HG02852 (cell line): Measurements from ENCODE around the gene LMNA.

Source experiments
- ATAC-seq: cut with Tn5 transposase; IDR thresholded peaks from one replicate; pipeline ENCODE4 v1.9.1; 2021; ENCODE audit warnings: mild to moderate bottlenecking, moderate library complexity; ENCODE audit not compliant: unreplicated experiment

LMNA gene

DNA sequence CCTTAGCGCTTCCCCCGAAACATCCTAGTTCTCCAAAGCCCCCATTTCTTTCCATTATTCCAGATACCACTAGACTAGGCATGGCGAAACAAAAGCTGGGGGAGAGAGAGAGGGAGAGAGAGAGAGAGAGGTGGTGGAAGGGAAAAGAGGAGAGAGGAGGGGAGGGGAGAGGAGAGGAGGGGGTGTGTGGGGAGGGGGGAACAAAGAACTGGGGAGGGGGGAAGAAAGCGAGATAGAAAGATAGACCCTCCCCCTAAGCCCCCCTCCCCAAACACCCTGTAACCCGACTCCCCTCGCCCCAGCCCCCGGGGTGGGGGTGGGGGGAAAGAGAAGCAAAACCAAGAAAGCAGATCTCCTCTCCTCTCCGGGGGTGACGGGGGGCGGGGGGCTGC, 32.6 kb upstream of the LMNA start:
- ATAC-seq = no peak

DNA sequence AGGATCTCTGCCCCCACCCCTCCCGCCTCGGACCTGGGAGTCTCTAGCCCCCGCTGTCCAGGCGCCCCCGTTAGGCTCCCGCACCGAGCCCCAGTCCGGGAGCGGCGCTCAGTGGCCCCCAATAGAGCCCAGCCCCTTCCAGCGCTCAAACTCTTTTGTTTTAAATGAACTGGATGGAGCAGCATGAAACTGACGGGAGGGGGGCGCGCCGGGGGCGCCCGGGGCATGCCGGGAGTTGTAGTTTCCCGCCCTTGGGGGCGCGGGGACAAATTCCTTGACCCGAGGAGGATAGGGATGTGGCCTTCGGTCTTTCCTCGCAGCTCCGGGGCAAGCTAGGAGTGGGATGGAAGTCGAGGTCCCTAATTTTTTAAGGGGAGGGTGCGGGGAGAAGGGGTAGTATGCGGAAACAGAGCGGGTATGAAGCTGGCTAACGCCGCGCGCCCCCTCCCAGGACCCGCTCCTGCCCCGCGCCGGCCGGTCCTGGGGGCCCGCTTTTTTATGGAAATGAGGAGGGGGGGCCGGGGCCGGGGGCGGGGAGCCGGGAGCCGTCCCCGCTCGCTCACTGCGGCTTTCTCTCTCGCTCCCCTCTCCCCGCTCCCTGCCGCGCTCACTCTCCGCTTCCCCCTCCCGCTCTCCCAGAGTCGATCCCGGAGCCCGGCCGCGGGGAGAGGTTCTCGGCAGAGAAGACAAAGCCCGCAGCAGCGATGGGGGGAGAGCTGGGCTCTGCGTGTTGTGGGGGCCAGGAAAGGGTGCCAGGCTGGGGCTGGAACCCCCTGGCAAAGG, 32.0 kb upstream of the LMNA start, which contains the start of gene MEX3A:
Gene MEX3A (minus strand): TSS at position 157 of the 783 bp plus-strand sequence. CDS start 467 bp downstream, outside the sequence.
- ATAC-seq = no peak

DNA sequence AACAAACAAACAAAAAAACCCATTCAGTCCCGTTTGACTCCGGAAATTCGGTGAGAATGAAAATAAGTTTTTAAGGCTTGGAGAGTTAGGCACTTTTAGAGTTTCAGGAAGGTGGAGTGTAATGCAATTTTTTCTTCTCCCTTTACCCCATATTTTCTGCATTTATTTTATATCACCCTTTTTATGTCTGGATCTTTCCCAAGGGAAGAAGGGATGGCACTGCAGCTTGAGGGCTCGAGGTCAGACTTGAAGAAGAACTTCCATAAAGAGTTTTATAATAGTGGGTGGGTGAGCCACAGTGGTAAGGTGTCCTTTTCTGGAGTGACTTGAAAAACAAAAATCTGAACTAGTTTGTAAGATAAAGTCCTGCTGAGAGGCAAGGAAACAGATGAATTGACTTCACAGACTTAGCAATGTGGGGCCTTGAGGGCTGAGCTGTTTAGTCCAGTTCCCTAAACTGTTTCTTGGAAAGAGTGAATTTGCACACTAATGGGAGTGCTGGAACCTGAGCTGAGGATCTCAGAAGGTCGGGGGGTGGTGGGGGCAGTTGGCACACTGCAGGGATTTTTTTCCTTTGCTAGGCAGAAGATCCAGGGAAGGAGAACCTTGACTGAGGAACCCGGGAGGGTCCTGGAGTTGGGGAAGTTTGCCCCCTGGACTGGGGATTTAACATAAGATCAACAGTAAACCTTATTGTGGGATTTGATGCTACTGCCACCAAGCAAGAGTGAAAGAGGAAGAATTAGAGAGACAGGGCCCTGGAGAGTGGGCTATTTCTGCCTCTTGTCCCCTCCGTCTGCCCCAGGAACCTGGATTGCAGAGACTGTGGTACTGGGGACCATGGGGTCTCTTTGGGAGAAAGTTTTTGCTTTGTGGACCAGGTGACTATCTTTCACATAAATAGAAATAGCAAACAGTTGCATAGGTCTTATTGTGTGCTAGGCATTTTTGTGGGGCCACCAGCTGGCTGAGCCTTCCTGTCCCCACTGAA, 30.4 kb upstream of the LMNA start:
- ATAC-seq = no peak

DNA sequence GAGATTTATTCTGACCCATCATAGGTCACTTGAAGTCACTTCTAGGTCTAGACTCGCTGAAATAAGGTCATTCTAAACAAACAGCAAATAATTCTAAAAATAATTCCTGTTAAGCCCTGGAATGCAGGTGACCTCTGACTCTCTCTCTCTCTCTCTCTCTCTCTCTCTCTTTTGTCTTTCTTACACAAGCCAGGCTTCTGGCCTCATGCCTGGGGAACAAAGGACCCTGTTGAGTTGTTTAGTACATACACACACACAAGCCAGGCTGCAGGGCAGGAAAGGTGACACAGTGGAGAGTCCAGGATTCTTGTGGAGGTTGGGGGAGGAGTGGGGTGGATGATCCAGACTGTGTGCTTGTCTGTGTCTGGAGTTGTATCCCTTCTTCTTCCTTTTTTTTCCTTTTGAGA, 28.3 kb upstream of the LMNA start:
- ATAC-seq = no peak

DNA sequence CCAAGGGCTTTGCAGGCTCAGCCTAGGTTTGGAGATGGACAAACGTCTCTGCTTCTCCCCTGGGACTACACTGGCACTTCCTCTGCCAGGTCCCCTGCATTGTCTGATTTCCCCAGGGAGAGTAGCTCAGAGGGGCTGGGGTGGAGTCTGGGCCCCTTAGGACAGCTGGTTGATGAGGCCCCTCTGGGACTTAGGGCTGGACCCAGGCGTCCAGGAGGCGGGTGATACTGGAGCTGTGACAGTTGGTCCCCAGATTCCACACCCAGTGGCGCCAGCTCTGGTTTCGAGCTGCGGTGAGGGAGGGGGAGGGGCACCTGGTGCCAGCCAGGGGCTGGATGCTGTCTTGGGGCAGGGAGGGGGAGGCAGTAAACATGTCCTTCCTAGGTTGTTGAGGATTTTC, 24.8 kb upstream of the LMNA start:
- no peak for ATAC-seq

DNA sequence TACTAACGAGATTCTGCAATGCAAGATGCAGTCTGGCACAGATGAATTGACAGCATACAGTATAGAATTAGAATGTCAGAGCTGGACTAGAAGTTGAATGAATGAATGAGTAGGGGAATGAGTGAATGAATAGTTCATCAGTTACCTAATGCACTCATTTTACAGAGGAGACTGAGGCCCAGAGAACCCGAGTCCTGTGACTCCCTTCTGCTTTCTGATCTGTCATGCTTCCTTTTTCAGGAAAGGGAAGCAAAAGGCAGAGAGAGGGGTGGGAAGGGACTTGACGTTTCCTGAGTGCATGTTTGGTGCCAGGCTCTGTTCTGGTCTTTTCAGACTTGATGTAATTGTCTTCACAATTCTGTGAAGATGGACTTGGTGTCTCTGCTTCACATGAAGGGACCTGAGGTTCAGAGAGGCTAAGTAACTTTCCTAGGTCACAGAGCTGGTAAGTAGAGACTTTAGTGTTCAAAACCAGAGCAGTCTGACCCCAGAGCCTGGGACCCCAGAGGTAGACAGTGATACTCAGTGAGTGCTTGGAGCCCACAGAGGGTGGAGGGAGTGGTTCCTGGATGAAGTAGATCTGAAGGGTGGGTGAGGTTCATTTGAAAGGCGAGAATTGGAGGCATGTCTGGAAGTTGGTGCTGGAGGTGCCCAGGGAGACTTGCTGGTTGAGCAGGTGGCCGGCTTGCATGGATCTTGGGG, 24.2 kb upstream of the LMNA start:
- no peak for ATAC-seq

DNA sequence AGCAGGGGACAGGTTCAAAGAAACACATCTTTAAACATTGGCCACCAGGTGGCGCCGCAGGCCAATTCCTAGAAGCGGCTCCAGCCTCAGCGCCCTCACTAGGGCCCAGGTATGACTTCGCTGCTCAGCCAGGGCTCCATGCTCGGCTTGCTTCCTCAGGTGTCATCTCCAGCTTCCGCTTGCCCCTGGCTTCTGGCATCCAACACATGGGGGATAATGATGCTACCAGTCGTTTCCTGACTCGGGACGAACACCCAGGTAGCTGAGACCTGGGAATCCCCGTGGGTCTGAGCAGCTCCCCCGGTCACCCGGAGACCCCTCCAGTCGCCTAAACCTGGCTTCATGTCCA, 23.7 kb upstream of the LMNA start:
- ATAC-seq = no peak

DNA sequence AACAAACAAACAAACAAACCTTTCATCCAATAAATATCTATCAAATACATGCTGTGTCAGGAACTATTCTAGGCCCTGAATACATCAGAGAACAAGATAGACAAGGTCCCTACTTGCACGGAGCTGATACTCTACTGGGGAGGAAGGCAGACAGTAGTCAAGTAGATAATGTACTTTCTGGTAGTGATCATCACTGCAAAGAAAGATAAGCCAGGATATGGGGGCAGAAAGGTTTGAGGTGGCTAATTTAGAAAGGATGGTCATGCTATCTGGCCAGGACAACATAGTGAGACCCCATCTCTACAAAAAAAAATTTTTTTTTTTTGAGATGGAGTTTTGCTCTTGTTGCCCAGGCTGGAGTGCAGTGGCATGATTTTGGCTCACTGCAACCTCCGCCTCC, 22.9 kb upstream of the LMNA start:
- no peak for ATAC-seq

DNA sequence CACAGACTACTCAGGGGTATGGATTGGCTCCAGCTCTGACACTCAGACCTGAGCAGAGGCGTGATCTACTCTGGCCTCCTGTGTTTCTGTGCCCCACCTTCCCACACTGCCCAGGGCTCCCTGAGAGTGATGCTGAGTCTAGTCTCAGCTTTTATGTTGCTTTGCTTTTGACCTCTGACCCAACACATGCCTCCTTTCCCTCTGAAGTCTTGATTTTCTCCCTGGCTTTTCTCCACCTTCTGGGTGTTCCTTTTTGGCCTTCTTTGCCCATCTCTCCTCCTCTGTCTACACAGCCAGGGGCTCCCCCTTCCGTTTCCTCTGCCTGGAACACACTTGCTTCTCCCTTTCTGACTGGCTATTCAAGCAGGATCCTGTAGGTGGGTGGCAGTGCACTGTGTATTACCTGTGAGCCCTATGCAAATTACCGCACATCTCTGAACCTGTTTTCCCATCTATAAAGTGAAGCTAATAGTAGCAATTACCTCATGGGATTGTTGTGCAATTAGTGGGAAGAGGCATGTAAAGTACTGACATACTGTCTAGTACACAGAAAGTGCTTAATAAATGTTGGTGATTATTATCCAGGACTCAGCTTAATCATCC, 18.5 kb upstream of the LMNA start:
- no peak for ATAC-seq

DNA sequence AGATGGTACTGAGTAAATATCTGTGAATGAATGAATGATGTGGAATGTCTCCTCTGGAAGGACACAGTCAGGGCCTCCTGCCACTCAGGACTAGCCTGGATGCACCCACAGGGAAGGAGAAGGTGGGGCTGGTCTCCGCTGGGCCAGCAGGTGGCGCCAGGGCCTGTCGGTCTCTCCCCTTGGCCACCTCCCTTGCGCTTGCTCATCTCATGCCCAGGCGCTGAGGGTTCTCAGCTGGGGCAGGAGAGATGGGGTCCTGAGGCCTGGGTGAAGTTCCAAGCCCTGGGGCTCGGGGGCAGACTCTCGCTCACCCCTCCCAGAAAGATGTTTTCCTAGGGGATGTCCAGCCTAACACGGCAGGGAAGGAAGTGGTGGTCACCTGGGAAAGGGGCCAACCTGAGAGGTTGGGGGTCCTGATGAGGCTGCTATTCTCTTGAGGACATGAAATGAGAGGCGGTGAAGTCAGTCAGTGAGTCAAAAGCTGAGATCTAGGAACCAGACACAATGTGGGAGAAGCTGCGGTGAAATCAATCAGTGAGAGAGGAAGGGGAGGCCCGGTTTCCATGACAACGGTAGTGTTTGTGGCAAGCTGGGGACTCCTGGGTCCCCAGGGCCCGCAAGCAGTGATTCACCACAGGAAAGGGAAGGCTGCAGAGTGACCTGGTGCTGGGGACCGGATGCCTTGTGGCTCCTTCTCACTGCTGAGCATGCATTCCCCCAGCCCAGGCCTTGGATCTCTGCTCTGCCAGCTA, 17.7 kb upstream of the LMNA start:
- peak; percentile 60 for ATAC-seq

DNA sequence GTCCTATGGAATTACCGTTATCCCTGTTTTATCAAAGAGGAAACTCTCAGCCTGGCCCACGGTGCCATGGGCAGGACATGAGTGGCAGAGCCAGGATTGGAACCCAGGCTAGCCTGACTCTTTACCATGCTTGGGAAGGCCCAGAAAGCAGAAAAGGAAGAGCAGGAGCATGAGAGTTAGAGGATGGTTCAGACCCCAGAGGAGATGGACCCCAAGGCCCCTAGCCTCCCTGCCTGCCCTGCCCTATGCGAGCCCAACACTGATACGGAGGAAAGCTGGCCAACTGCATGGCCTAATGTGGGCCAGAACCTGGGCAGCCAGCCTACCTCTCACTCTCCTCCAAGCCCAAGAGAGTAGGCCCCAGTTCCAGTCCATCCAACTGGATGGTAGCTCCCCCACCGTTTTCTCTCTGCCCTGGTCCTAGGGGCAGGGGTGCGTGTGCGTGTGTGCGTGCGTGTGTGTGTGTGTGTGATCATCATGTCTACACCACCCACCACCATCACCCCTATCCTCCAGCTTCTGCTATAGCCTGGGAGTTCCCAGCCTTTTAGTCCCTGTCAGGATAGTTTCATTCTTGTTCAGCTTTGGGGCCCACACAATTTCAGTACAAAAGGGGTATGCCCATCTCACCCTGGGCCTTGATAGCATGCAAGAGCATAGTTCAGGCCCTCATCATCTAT, 16.9 kb upstream of the LMNA start:
- ATAC-seq = no peak

DNA sequence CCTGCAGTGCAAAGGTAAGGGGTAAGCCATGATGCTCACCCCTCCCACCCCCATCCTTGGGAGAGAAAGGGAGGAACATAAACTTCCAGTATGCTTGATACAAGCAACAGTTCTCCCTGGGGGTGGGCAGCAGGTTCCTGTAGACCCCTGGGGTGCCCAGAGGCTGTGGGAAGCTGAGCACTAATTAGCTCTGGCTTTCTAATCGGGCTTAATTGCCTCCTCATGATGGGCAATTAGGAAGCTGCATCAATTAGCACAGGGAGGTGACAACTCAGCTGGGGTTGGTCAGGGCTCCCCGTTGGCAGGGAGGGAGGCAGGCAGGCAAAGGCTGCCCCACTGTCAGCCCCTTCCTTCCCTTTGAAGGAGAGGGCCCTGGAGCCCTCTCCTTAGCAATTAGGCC, 15.7 kb upstream of the LMNA start:
- no peak for ATAC-seq

DNA sequence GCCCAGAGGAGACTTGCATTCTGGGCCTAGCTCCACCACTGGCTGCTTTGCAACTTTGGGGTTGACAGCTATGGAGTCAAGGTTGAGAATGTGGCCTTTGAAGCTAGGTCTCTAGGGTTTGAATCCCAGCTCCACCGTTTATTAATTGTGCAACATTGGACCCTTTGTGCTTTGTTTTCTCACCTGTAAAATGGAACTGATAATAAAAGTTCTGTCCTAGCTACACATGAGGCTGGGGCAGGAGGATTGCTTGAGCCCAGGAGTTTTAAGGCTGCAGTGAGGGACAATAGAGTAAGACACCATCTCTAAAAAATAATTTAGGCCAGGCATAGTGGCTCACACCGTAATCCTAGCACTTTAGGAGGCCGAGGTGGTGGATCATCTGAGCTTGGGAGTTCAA, 15.2 kb upstream of the LMNA start:
- ATAC-seq = no peak

DNA sequence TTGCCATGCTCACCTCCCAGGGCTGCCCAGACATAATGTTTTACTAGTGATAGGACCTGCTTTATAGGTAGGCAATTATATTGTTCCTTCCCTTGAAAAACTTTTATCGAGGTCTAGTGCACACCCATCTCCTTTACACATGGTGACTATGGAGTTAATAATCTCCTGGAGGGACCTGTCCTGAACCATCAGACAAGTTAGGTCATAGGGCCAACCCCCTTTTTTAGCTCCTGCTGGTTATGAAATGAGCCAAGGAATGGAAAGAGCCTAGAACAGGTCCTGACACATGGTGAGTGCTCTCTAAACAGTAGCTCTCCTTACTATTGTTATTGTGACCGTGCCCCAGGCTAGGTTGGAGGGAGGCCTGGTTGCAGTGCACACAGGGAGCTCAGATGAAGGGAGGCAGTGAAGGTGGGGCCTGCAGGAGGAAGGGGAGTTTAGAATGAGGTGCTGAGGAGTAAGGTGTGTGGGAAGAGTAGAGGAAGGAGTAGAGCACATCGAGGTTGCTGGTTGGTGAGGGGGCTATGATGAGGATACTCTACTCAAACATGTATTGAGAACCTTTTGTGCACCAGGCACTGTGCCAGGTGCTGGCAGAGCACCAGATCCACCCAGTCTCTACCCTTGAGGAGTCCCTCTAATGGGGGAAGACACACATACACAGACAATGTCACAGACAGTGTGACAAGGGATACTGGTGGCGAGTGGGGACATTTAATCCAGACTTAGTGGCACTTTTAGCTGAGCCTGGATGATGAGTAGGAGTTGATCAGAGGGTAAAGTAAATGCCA, 14.1 kb upstream of the LMNA start:
- ATAC-seq = no peak

DNA sequence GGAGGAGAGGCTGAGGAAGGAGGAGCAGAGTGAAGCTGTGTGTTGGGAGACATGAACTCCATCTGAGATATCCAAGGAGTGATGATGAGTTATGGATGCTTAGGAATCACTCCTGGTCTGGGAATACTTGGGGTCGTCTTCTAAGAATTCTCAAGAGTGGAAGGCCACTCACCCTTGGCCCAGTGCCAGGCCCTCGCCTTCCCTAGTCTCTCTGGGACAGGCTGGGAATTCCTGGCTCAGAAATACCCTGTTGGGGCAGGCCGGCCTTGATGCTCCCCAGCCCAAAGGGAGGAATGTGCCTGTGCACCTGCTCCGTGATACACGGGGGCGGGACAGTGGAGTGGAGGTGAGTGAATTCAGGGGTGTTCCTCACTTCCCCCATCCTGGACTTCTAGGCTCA, 12.6 kb upstream of the LMNA start:
- no peak for ATAC-seq

DNA sequence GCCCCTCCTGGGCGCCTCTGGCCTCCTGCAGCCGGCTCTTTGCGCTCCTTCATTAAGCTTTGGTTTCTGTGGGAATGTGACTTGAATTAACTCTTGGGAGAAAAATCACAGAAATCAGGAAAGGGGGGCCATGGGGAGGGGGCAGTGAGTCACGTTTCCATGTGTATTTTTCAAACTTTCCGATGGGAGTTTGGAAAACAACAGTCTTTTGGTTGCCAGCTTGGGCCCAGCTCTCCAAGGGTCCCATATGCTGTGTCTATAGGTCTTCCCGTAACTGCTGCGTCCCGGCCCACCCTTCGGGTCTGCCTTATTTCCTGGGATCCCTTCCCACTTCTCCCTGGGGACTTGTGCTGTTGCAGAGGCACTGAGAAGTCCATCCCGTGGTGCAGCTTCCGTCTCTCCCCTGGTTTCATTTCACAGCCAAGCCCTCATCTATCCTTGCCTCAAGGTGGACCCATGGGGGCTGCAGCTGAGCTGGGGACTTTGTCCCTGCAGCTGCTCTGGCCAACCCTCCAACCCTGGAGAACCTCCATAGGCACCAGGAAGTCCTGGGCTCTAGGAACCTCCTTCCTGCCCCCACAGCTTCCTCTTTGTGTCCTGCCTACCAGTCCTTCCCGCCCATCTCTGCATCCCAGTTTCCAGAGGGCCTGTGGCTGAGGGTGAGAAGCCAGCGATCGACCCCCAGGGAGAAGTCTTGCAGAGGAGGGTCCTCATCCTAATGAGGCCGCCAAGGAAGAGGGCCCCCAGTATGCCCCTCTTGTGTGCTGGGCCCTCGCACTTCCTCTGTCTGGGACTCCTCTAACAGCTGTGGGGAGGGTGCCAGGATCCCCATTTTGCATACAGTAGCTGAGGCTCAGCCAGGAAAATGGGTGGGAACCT, 11.6 kb upstream of the LMNA start:
- ATAC-seq = no peak

DNA sequence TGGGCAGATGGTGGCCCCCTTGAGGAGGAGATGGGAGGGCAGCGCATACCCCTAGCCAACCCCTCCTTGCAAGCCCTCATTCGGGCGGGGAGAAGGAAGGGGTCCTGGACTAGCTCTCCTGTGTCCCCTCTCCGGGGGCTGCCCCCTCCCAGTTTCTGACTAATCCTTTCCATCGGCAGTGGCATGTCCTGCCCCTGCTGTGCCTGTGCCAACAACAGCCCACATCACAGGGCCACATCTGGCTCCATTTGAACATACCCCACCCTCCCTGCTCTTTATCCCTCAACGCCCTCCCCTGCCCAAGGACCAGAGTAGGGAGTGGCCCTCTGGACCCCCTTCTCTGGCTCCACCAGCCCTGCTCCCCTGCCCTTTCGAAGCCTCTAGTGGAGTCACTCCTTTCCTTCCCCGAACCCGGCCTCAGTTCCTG, 11.0 kb upstream of the LMNA start:
- no peak for ATAC-seq
